HL-60/S4 (cell line): ENCODE measurements around the gene ARMC2.

Source experiments
- in situ Hi-C: fragments of 300-500 bp; cut with MboI; formaldehyde crosslinking; loops from 2 replicates; pipeline ENCODE4 v1.14.3; 2022; ENCODE audit warnings: low sequenced_read_pairs

The ARMC2 gene

DNA sequence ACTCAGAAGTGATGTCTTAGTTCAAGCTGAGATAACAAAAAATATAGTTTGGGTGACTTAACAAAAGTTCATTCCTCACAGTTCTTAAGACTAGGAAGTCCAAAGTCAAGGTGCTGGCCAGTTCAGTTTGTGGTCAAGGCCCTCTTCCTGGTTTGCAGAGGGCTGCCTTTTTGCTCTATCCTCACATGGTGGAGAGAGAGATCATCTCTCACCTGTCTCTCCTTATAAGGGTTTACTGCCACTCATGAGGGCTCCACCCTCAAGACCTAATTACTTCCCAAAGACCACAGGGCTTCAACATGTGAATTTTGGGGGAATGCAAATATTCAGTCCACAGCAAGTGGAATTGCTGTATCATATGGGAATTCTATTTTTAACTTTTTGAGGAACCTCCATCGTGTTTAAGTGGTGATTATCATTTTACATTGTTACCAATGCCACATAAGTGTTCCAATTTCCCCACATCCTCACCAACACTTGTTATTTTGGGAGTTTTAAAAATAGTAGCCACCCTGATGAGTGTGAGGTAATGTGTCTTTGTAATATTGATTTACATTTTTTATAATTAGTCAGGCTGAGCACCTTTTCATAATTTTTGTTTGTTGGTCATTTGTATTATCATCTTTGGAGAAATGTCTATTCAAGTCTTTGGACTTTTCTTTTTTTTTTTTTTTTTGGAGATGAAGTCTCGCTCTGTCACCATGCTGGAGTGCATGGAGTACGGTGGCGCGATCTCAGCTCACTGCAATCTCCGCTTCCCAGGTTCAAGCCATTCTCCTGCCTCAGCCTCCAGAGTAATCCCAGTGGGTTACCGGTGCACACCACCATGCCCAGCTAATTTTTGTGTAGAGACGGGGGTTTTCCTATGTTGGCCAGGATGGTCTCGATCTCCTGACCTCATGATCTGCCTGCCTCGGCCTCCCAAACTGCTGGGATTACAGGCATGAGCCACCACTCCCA, 134.2 kb downstream of the ARMC2 start:
- in situ Hi-C loops, result no loop called here

DNA sequence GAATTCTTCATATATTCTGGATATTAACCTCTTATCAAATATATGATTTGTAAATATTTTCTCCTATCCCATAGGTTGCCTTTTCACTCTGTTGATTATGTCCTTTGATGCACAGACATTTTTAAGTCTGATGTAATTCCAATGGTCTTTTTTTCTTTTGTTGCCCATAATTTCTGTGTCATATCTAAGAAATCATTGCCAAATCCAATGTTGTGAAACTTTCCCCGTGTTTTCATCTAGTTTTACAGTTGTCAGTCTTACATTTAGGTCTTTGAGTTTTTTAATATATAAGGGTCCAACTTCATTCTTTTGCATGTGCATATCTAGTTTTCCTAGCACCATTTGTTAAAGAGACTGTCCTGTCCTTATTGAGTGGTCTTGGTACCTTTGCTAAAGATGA, 134.9 kb downstream of the ARMC2 start:
- in situ Hi-C loops, result no loop called here

DNA sequence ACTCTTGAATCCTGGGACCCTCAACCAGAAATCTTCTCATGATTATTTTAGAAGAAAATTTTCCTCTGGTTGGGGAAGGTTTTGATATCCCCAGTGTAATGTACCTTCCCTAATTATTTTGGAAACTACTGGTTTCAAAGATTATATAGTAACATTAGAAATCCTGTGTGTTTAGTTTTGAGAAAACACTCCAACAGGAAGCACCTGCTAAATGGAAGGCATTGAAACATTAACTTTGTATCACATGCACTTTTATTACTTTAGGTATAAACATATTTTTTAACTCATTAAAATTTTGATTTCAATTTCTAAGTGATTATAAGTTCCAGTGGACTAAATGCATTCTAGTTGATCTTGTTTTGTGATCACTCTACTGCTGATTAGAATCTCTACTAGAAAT, 137.1 kb downstream of the ARMC2 start:
- in situ Hi-C loops, result no loop called here

DNA sequence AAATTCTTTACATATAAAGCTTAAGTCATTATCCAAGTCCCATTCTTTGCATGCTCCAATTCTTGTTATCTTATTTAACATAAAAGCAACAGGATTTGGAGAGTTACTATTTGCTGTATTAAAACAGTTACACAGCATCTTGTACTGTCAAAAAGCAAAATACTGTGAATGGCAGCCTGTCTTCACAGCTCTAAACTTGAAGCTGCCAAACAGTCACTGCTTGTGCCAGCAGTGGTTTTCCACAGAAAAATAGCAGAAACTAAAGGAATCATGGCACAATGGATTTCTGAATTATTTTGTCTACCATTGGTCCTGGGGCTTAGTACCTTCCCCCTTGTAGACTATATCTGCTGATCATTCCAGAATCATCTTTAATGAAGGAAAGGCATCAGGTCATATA, 138.9 kb downstream of the ARMC2 start:
- in situ Hi-C loops, result no loop called here

DNA sequence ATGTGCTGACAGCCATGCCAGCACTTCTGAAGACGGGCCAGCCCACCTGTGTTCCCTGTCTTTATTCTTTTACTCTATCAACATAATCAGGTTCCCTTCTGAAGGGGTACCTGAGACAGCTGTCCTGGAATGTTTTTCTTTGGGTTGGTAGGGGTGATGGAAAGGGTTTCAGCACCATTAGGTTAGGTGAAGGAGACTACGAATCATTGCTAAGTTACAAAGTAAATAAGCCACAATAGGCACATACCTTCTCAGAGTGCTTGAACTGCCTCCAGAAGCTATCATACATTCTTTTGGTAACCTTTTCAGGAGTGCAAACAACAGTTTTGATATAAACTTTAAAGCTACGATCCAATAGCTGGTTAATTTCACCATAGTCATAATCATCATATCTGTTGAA, 140.1 kb downstream of the ARMC2 start:
- in situ Hi-C loops, result no loop called here

DNA sequence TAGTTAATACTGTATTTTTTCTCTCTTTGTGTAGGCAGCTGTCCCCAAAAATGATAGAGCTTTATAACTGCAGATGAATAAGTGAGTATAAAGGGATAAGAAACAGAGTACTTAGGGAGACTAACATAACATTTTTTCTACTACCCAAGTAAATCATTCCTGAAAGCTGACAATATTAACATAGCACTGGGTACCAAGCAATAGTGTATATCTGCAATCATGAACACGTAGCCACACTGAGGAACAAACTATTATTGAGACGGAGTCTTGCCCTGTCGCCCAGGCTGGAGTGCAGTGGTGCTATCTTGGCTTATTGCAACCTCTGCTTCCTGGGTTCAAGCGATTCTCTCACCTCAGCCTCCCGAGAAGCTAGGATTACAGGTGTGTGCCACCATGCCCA, 140.5 kb downstream of the ARMC2 start:
- in situ Hi-C loops, result no loop called here

DNA sequence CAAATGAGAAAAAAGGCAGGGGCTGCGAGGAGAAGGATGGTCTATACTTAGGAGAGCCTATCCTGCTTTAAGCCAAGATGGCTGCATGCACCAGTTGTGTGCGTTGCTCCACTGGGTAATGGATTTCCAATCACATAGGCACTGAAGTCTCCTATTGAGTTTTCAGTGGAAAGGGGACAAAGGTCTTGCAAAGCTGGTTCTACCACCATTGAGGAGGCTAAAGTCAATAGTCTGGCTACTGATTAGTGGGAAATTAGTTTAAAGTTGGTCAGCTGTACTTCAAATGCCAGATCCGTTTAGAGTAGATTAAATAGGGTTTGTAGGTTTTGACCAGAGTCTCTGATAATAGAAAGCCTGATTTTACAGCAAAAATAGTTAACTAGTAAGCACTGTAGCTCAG, 141.5 kb downstream of the ARMC2 start:
- in situ Hi-C loops, result no loop called here

DNA sequence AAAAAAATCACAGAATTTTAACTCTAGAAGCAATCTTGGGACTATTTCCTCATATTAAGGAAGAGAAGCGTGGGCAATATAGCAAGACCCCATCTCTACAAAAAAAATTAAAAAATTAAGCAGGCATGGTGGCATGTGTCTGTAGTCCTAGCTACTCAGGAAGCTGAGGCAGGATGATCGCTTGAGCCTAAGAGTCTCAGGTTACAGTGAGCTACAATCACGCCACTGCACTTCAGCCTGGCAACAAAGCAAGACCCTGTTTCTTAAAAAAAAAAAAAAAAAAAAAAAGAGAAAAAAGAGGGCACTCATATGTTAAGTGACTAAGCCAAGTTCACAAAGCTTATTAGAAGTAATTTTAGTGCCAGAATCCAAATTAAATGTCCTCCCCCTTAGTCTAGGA, 145.7 kb downstream of the ARMC2 start:
- in situ Hi-C loops, result no loop called here

DNA sequence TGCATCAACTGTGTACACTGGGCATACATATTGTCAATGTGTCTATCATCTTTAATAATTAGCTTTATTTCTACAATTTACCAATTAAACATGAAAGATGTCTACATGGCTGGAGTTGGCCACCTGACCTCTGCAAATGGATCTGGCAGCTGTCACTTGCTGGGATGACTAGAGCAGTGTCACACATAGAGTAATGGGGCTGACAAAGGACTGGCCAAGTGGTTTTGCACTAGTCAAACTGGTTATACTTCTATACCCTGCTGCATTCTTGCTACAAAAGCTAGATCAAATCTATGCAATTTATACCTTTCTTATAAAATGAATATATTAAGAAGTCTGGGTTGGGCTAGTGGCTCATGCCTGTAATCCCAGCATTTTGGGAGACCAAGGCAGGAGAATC, 147.1 kb downstream of the ARMC2 start:
- in situ Hi-C loops, result no loop called here

DNA sequence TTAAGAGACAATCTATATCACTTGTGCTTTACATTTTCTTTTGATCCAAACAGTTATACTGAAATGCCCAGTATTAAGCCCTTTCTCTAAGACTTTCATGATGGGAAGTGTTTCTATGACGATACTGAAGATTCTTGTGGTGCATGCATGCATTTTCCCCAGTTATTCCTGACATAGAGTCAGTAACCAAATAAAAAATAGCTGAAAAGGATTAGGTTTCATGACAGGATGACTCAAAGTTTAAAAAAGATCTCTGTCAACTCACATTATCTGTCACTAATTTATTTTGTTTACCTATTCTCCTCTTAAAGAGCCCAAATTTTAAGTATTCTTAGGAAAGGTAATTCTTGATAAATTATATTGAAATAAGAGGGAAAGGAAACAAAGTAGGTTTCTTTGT, 148.0 kb downstream of the ARMC2 start:
- in situ Hi-C loops, result no loop called here

DNA sequence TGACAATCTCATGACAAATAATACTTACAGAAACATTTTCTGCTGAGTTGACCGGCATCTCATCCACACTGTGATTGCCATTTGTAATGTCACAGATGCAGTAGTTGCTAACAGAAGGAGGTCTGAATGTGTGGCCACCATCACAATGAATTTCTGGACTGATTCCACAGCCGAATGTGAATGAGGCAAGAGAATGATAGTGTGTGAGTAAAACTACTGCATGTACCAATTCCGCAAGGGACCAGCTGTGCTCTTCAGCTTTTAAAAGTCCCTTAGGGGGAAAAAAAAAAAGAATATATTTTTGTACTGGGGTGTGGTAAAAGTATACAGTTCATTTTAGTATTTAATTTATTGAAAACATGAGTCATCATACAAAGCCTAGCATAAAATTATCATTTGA, 150.3 kb downstream of the ARMC2 start:
- in situ Hi-C loops, result no loop called here

DNA sequence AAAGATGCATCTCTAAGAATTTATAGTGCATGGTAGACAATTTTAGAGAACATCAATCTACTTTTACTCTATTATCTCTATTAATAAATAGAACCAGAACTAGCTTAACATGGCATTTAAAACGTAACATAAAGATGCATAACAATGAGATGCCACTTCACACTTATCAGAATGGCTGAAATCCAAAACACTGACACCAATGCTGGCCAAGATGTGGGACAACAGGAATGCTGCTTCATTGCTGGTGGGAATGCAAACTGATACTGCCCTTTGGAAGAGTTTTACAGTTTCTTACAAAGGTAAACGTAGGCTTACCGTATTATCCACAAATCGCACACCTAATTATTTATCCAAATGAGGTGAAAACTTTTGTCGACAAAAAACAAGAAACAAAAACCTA, 151.2 kb downstream of the ARMC2 start:
- in situ Hi-C loops, result no loop called here

DNA sequence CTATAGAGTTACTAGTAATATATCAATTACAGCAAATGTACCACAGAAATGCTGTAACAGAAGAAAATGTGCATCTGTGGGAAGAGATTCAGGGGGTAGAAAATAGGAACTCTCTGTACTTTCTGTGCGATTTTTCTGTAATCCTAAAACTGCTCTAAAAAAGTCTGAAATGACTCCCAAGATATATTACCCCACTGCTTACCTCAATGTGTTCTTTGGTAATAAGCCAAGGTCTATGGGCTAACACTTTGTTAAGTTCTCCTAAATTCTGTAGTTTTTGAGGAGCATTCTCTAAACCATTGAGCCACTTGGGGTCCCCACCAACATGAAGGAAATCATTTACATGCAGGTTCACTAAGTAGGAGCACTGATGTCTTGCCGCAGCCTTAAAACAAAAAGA, 152.1 kb downstream of the ARMC2 start:
- in situ Hi-C loops, result no loop called here

DNA sequence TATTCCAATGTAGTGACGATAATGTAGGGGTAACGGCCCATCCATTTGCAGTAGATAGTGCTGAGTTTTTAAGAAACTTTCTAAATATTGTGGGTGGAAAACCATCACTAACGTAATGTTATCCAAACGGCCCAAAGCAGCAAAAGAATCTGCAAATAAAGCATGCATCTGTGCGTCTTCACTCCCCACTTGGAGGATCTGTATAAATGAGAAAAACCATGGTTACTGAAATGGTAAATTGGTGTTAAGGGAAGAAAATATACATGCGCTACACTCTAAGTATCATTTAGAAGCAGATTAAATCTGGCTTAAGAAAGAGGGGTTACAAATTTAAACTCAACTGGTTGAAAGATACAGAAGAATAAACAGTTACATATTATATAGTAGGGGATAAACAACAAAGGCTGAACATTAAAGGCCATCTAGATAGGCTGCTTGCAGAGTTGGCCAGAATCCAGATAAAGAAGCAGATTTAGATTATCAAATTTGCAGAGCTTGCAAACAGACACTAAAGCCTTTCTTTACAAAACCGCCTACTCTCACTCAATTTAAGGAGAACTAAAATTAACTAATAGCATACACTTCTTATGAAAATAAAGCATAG, 153.2 kb downstream of the ARMC2 start:
- in situ Hi-C loops, result no loop called here

DNA sequence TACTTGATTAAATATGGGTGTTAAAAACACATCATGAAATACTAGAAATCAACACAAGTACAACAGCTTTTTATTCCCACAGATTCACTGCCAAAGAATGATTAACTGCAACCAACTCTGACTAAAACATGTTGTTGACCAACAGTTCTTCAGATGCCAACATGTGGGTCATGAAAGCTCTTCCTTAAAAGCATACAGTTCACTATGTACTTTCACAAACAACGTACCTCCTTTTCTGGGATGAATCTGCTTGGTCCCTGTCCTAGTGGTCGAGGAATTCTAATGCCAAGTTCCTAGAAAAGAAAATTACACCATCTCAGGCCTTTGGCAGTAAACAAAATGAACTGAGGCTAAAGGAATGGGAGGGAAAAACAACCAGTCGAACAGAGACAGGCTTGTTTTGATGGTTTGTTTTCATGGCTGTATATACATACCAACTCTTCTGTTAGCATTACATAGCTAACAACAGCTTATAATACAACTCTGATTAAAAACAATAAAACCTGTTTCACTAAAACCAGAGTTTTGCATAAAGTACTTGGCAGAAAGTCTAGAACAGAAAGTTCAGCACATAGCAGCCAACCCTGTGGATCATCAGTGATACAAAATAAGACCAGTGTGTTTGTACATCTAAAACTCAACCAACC, 154.0 kb downstream of the ARMC2 start:
- in situ Hi-C loops, result no loop called here

DNA sequence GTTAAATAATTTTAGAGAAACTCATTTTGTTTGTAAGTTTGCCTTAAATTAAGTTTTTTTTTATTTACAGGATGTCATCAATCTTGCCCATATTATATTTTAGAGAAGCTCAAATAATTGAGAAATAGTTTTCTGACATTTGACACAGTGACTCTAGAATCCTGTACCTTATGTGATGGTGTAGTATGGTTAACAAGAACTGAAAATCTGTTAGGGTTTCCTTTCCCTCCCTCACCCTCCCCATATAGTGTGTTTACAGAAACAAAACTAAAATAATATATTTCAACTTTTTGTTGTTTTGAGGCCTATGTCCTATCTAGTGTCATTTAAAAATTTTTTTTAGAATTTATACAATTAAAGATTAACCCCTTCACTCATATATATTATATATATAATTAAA, 154.7 kb downstream of the ARMC2 start:
- in situ Hi-C loops, result no loop called here

DNA sequence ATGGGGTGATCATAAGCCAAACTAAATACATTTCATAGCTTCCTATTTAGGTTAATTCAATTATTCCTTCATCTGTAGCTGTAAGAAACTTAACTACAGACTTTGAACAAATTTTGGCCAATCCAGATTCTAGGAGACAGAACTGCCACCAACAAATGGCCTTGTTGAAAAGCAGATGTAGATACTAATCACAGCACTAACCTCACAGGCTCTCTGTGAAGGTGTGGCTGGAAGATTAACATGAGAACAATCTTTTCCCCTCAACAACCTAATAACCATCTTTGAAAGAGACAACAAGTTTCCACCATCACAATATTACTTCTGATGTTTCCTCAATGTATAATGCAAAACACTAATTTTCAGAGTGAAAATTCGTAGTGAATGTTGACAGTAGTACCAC, 158.6 kb downstream of the ARMC2 start:
- in situ Hi-C loops, result no loop called here

DNA sequence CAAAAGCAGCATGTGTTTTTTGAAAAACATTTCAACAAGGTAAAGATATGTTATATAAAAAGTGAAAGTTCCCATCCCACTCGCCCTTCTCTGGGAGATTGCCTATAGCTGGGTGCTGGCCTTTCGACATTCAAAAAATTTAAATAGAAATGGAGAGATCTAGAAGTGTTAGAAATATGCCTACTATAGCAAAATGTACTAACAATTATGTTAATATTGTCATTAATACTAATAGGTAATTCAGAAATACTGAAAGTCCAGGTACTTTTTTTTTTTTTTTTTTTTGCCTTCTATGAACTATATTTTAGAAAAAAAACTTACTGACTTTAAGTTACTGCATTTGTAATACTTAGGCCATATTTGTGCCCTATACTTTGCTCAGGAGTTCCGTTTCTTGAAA, 159.3 kb downstream of the ARMC2 start:
- in situ Hi-C loops, result no loop called here

DNA sequence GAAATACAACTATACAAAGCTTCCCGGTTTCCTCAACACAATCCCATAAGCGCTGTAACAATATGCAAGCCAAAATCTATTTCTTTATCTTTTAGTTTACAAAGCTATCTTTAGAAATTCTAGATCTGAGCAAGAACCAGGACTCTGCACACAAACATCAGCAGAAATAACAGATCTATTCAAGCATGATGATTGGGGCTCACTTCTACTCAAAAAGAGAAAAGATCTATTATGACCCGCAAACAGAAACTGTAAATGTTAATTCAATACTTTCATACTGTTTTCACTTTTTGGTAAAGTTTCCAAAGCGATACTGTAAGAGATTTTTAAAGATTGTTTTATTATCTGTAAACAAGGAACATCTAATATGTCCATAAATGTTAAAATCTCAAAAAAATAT, 159.8 kb downstream of the ARMC2 start:
- in situ Hi-C loops, result no loop called here

DNA sequence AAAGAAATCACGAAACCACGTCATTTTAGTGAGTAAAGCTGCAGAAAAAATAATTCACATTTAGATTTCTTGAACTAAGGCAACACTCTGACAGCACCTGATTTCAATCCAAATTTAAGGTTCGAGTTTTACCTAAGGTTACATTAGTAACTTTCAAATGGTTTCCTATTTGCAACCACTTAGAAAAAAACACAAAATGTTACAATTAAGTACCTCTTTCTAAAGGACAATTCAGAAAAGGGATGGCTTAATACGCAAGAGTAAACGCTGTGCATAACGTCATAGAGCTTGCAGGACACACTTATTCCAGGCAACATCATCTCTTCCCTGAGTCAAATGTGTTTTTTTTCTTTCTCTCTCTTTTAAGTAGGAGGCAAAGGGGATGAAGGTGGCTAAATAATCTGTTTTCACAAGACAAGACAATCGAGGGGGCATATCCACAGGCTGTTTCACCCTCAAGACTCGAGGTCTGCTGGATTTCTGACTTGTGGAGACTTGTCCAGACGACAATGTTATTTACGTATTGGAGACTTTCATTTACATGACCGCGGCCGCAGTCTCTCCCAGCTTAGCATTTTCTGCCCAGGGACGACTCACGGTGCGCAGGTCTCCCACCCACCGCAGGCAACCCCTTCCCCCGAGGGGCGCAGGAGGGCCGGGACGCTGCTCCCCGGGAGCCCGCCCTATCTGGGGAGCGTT, 160.5 kb downstream of the ARMC2 start:
- in situ Hi-C loops, result no loop called here

DNA sequence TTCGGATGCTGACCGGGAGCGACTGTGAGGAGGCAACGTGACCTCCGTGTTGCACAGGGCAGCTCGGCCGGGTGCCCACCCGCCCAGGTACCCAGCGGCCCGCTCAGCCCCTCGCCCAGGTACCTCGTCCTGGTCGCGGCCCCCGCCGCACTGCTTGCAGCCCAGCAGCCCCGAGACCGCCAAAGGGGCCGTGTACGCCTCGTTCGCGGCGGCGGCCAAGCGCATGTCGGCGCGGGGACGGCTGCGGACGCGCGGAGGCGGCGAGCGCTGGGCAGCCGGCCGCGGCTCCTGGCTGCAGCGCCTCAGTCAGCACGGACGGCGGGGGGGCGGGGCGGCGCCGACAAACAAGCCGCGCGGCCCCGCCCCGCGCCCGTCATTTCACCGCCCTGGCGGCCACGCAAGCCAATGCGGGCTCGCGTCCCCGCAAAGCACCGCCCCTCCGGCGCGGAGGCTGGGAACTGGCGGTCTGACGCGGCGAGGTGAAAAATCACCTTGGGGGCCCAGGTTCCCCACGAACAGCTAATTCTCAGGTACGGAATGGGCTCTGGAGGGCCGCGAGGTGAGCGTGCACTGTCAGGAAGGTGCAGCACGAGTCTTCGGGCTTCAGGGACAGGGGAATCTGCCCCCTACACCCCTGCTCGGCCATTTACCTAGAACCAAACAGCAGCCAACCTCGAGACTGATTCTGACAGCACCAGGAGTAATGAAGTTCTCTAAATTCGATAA, 161.2 kb downstream of the ARMC2 start:
- in situ Hi-C loops, result no loop called here
